Esophagus muscularis mucosa (tissue), 4 donors: ENCODE measurements around the gene CYTH3. TPM values are rescaled to one million over a fixed set of nuclear protein-coding genes. Genes with fewer than 3 reads are reported as not detected.

Experiments used
- DNase-seq: peaks from one replicate; pipeline ENCODE4 v3.0.0-alpha.2; 2017; ENCODE audit errors: extremely low spot score
- H3K27ac ChIP-seq, 4 donors: fragments of 200-600 bp; sonication (generic); replicated peaks in 1 of 4; 1 replicate in 3 of 4; 2 replicates in 1 of 4; pipeline ENCODE4 v1.5.1; 2016 to 2019; ENCODE audit warnings: mild to moderate bottlenecking in 1 of 4
- H3K27me3 ChIP-seq, 4 donors: fragments of 200-600 bp; sonication (generic); one replicate each; pipeline versions ENCODE4 v1.5.1 to v1.6.0; 2016 to 2019
- H3K36me3 ChIP-seq, 4 donors: fragments of 200-600 bp; sonication (generic); one replicate each; pipeline ENCODE4 v1.5.1; 2016 to 2019
- H3K4me1 ChIP-seq, 4 donors: fragments of 200-600 bp; sonication (generic); one replicate each; pipeline ENCODE4 v1.5.1; 2016 to 2019
- H3K4me3 ChIP-seq, 4 donors: fragments of 200-600 bp; sonication (generic); 1 replicate in 2 of 4; 2 replicates in 2 of 4; pipeline ENCODE4 v1.5.1; 2016 to 2019; ENCODE audit warnings: mild to moderate bottlenecking in 4 of 4, moderate library complexity in 1 of 4
- H3K9me3 ChIP-seq, 4 donors: fragments of 200-600 bp; sonication (generic); 1 replicate in 3 of 4; 2 replicates in 1 of 4; pipeline ENCODE4 v1.5.1; 2016 to 2019
- CTCF ChIP-seq, 3 experiments: fragments of 200-600 bp in 2 of 3; fragments of 450-650 bp in 1 of 3; sonication (generic) in 2 of 3; IDR thresholded peaks; one replicate each; pipeline ENCODE4 v1.5.1; 2017 to 2019; ENCODE audit warnings: antibody characterized with exemption in 3 of 3, mild to moderate bottlenecking in 2 of 3, moderate library complexity in 1 of 3
- EP300 ChIP-seq: sonication (generic); formaldehyde crosslinking; IDR thresholded peaks from one replicate; pipeline ENCODE4 v1.6.1; 2017; ENCODE audit warnings: antibody characterized with exemption
- POLR2A ChIP-seq: fragments of 450-650 bp; IDR thresholded peaks from one replicate; pipeline ENCODE4 v1.6.1; 2017; ENCODE audit warnings: antibody characterized with exemption, moderate library complexity, mild to moderate bottlenecking, low read depth
- POLR2AphosphoS5 ChIP-seq, 2 donors: sonication (generic); formaldehyde crosslinking; IDR thresholded peaks; one replicate each; pipeline ENCODE4 v1.6.1; 2017; ENCODE audit warnings: antibody characterized with exemption in 2 of 2
- WGBS: methylation state at CpG from one replicate; pipeline ENCODE4 v1.1.5; 2018; 5-methylcytosine and 5-hydroxymethylcytosine counted together
- intact Hi-C: fragments of 100-400 bp; cut with DNase I; formaldehyde crosslinking; loops from one replicate; pipeline ENCODE4 v1.15.1; 2023
- total RNA-seq, 4 donors: library from RNA; depleted of rRNA; stranded (reverse); fragments of >200 nt; gene quantifications; one replicate each; pipeline versions ENCODE4 v1.1.0 to v1.2.1, GENCODE V29; 2016

The CYTH3 gene
- total RNA-seq, 4 donors from 2014 or later: 32.0 to 64.6 (median 50.2) TPM

GRCh38 chr7:6178298-6179029 lies 94.0 kb downstream of the CYTH3 start:
- 47% methylated on average over 7 of the region's 7 CpGs for WGBS
- H3K27ac ChIP-seq: peak overlapping the region; percentile 25 to 47 (median 34)
- intact Hi-C loops: no loop called here
- no peak for DNase-seq
- no peak overlapping the region for H3K4me3 ChIP-seq
- peaks cover 27 to 46% (median 34%) of the 10 kb centered on the region in 4 donors for H3K4me1 ChIP-seq
- H3K9me3 ChIP-seq: no peaks in the 10 kb centered on the region
- TF ChIP-seq POLR2A: no peak
- TF ChIP-seq POLR2AphosphoS5 (IDR thresholded peaks at IDR 0.05): no peak
- TF ChIP-seq CTCF (IDR thresholded peaks at IDR 0.05): no peak
- TF ChIP-seq EP300: no peak
- peaks cover 0 to 31% (median 13%) of the 10 kb centered on the region in 4 donors for H3K36me3 ChIP-seq
- H3K27me3 ChIP-seq: no peaks in the 10 kb centered on the region

- TF ChIP-seq POLR2AphosphoS5 (IDR thresholded peaks at IDR 0.05): peak; percentile 5 to 44
- TF ChIP-seq EP300: no peak
- peaks cover 27 to 48% (median 35%) of the 10 kb centered on the region in 4 donors for H3K4me1 ChIP-seq
- no peaks in the 10 kb centered on the region for H3K9me3 ChIP-seq
- H3K27me3 ChIP-seq: no peaks in the 10 kb centered on the region
- intact Hi-C loops: no loop called here
- 42% methylated on average over 4 of the region's 4 CpGs for WGBS
- no peak for DNase-seq
- H3K4me3 ChIP-seq: no peak overlapping the region
- peaks cover 0 to 36% (median 28%) of the 10 kb centered on the region in 4 donors for H3K36me3 ChIP-seq
- no peak overlapping the region for H3K27ac ChIP-seq
Observed at GRCh38 chr7:6175645-6176044, 96.8 kb downstream of the CYTH3 start.

GRCh38 chr7:6172910-6173295 lies 99.5 kb downstream of the CYTH3 start:
- H3K9me3 ChIP-seq: no peaks in the 10 kb centered on the region
- peaks cover 11 to 29% (median 19%) of the 10 kb centered on the region in 4 donors for H3K4me1 ChIP-seq
- intact Hi-C loops: no loop called here
- TF ChIP-seq CTCF (IDR thresholded peaks at IDR 0.05) (no peak), POLR2AphosphoS5 (IDR thresholded peaks at IDR 0.05) (no peak), POLR2A (no peak), EP300 (no peak)
- H3K27ac ChIP-seq: no peak overlapping the region
- H3K27me3 ChIP-seq: no peaks in the 10 kb centered on the region
- 75% methylated on average over 14 of the region's 14 CpGs for WGBS
- peaks cover 9 to 57% (median 49%) of the 10 kb centered on the region in 4 donors for H3K36me3 ChIP-seq
- H3K4me3 ChIP-seq: no peak overlapping the region
- DNase-seq: no peak

GRCh38 chr7:6172224-6172909 lies 100.1 kb downstream of the CYTH3 start:
- 89% methylated on average over 17 of the region's 20 CpGs for WGBS
- Histone ChIP-seq H3K4me3 (no peak overlapping the region), H3K27ac (no peak overlapping the region), H3K4me1 (peaks cover 12 to 31% (median 21%) of the 10 kb centered on the region in 4 donors), H3K9me3 (no peaks in the 10 kb centered on the region), H3K36me3 (peaks cover 9 to 54% (median 46%) of the 10 kb centered on the region in 4 donors), H3K27me3 (no peaks in the 10 kb centered on the region)
- intact Hi-C loops: no loop called here
- no peak for DNase-seq
- TF ChIP-seq POLR2AphosphoS5 (IDR thresholded peaks at IDR 0.05) (no peak), EP300 (no peak), POLR2A (no peak), CTCF (IDR thresholded peaks at IDR 0.05) (no peak)

- 85% methylated on average over 22 of the region's 22 CpGs for WGBS
- Histone ChIP-seq H3K27me3 (no peaks in the 10 kb centered on the region), H3K4me3 (no peak overlapping the region), H3K27ac (no peak overlapping the region), H3K36me3 (peaks cover 9 to 50% (median 43%) of the 10 kb centered on the region in 4 donors), H3K4me1 (peaks cover 19 to 38% (median 26%) of the 10 kb centered on the region in 4 donors), H3K9me3 (no peaks in the 10 kb centered on the region)
- no peak for TF ChIP-seq CTCF (IDR thresholded peaks at IDR 0.05)
- no peak for TF ChIP-seq POLR2A
- TF ChIP-seq EP300: no peak
- no peak for TF ChIP-seq POLR2AphosphoS5 (IDR thresholded peaks at IDR 0.05)
- no peak for DNase-seq
- intact Hi-C loops: no loop called here
Observed at GRCh38 chr7:6171532-6172223, 100.7 kb downstream of the CYTH3 start.
